ENCODE measurements around the gene ZW10. TPM values are rescaled to one million over a fixed set of nuclear protein-coding genes. Genes with fewer than 3 reads are reported as not detected.

ZW10 gene
- total and polyA plus RNA-seq, 2 of the 13 experiments (the other 11 are each of a cell fraction or from before 2014, with no cell fraction given): 5.8 to 31.3 TPM

GRCh38 chr11:113802621-113803020, 29.1 kb upstream of the ZW10 start:
- DNase-seq (ENCODE audit: low spot score) (no peak), ATAC-seq (no peak), FAIRE-seq (no peak)
- Histone ChIP-seq H2AFZ (ENCODE audit: low read length) (no peak overlapping the region), H3K79me2 (ENCODE audit: insufficient read depth, low read length) (no peaks in the 10 kb centered on the region), H3K27ac (ENCODE audit: extremely low read length, insufficient read depth, low read length) (no peak overlapping the region), H3K36me3 (replicated peaks in 1 of 2; ENCODE audit: control insufficient read depth in 1 of 2, insufficient read depth in 2 of 2, low read length in 2 of 2) (peaks cover 11 to 60% of the 10 kb centered on the region in 2 experiments), H3K9me3 (ENCODE audit: low read length) (no peaks in the 10 kb centered on the region), H3K4me1 (ENCODE audit: insufficient read depth, low read length) (peaks cover 9% of the 10 kb centered on the region; the same call in 1 of the 2 replicates), H3K4me2 (ENCODE audit: low read depth, low read length) (no peak overlapping the region), H3K27me3 (ENCODE audit: control insufficient read depth in 1 of 2, insufficient read depth in 2 of 2, low read length in 2 of 2) (no peaks in the 10 kb centered on the region), H4K20me1 (ENCODE audit: insufficient read depth, low read length) (no peaks in the 10 kb centered on the region), H3K4me3 (replicated peaks in 1 of 3; ENCODE audit: insufficient read depth in 1 of 3, low read depth in 2 of 3, low read length in 3 of 3) (no peak overlapping the region), H3K9ac (ENCODE audit: insufficient read depth, low read depth, low read length) (no peak overlapping the region)
- in situ Hi-C loops (cut with HindIII; ENCODE audit: extremely low pct_ligation_motif_present, low pct_unique_long_range_greater_than_20kb) (loop anchor here (25.0 kb wide), 1 partner anchor 460 kb away; no protein-coding TSS in a partner anchor), intact Hi-C loops (cut with micrococcal nuclease; ENCODE audit: unreplicated experiment) (no loop called here)
- CTCF ChIA-PET (ENCODE audit: low intra/inter-chr PET ratio, low total read pairs): no interaction called here
- POLR2A ChIA-PET: no interaction called here
- TF ChIP-seq ZZZ3 (CRISPR knock-in tag; IDR thresholded peaks at IDR 0.05; ENCODE audit: borderline replicate concordance) (no peak), PAF1 (CRISPR knock-in tag; IDR thresholded peaks at IDR 0.05) (no peak), STAG1 (CRISPR knock-in tag; IDR thresholded peaks at IDR 0.05) (no peak), IRF9 (CRISPR knock-in tag; IDR thresholded peaks at IDR 0.05; ENCODE audit: borderline replicate concordance) (no peak), ZEB1 (IDR thresholded peaks at IDR 0.05; ENCODE audit: insufficient replicate concordance, low read depth) (no peak), PRPF4 (IDR thresholded peaks at IDR 0.05; ENCODE audit: low read depth, low read length, poor library complexity, severe bottlenecking) (no peak), JDP2 (CRISPR knock-in tag; IDR thresholded peaks at IDR 0.05; ENCODE audit: borderline replicate concordance) (no peak), REXO4 (CRISPR knock-in tag; IDR thresholded peaks at IDR 0.05; ENCODE audit: borderline replicate concordance) (no peak), RFX3 (CRISPR knock-in tag; IDR thresholded peaks at IDR 0.05) (no peak), ZNF484 (CRISPR knock-in tag; IDR thresholded peaks at IDR 0.05; ENCODE audit: borderline replicate concordance, low read depth) (no peak), POGK (CRISPR knock-in tag; conservative IDR thresholded peaks at IDR 0.05) (no peak), ZNF543 (CRISPR knock-in tag; IDR thresholded peaks at IDR 0.05) (no peak), GMEB2 (CRISPR knock-in tag; IDR thresholded peaks at IDR 0.05; ENCODE audit: low read depth) (no peak), PREB (CRISPR knock-in tag; IDR thresholded peaks at IDR 0.05) (no peak), ZNF276 (CRISPR knock-in tag; IDR thresholded peaks at IDR 0.05; ENCODE audit: low read depth) (no peak), ZNF329 (CRISPR knock-in tag; IDR thresholded peaks at IDR 0.05; ENCODE audit: low read depth) (no peak)
- BruUV-seq (replicated peaks): no TSS peak

All from HepG2 (cell line).